HG03342 (cell line): ENCODE measurements around the gene PLEKHG4B.
"Not testable (repeated sequence)": the region's sequence is repeated elsewhere in the genome, so short reads cannot be mapped to it uniquely, and the experiment has no call there.

Source experiments
- ATAC-seq: cut with Tn5 transposase; IDR thresholded peaks from one replicate; pipeline ENCODE4 v1.9.1; 2021; ENCODE audit warnings: mild to moderate bottlenecking, moderate library complexity; ENCODE audit not compliant: unreplicated experiment

Gene PLEKHG4B

GRCh38 chr5:186091-187041, 94.4 kb downstream of the PLEKHG4B start:
- ATAC-seq: no peak

GRCh38 chr5:187042-187431, 95.1 kb downstream of the PLEKHG4B start:
- no peak for ATAC-seq

DNA sequence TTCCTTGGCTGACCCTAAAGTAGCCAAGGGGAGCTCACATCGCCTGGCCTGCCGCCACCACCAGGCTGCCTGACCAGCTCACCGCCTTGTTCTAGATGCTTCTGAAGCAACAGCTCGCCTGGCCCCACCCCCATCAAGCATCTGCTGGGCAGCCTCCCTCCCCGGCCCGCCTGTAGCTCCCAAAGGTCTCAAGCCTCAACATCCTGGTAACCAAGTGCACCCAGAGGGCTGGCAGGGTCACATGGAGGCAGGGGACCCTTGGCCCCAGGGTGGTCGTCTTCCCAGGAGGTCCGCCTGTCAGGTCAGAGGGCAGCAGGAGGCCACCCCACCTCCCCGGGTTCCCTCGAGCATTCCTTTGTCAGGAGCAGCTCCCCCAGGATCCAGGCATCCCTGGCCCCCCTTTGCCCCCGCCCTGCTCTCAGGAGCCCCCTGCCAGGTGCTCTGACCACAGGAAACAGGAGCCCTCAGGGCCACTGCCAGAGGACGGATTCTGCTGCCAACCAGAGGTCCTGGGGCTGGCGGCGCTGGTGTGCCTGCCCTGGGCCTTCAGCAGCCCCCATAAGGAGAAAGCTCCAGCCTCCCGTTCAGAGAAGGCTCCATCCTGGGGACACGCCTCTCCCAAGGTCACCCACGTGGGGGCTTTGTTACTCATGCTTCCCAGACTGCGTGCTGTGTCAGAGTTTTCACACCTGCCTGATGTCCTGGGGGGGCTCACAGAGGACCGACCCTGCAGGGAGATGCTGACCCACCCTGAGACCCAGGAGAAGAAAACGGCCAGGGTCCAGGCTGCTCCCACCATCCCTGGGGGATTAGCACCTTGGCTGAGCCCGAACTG, 95.9 kb downstream of the PLEKHG4B start:
- no peak for ATAC-seq

DNA sequence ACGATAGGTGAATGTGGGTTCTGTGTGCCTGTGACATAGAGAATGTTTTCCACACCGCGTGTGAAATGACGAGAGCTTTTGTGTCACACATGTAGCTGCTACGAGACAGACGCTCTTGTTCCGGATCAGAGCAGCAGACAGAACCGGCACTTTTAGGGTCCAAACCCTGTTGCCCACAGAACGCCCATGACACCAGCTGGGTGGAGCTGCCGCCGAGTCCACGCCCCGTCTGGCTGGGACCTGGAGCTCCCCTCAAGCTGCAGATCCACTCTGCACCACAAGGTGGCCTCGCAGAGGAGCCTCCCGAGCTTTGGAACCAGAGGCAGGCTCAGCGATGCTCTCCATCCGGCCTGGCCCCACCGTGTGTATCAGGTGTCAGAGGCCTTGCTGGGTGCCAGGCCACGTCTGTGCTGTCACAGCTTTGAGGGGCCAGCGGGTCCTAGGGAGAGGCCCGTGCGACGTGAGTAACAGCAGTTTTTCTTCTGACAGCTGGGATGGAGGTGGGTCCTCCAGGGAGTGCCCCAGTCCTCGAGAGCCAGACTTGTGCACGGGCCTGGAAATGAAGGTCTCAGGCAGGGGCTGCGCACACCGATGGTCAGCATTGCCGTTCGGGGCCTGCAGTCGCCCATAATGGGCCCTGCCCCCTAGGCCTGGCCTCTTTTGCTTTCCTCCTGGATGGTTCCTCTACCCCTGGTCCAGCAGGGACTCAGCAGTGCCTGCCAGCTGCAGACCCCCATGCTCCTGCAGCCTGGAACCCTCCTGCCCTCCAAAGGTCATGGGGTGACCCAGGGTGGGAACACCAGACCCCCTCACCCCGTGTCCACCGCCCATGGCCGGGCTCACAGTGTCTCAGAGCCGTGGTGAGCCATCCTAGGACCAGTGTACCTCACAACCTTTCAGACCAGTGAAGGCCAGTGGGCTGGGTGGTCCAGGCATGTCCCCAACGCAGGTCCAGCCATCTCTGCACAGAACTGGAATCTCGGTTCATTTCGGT, 96.8 kb downstream of the PLEKHG4B start:
- ATAC-seq: peak; percentile 84

- no peak for ATAC-seq
Measured at GRCh38 chr5:189486-189885, 97.5 kb downstream of the PLEKHG4B start.

- ATAC-seq: no peak
Measured at GRCh38 chr5:189976-190365, 98.0 kb downstream of the PLEKHG4B start.

- ATAC-seq: no peak
Measured at GRCh38 chr5:190366-191035, 98.5 kb downstream of the PLEKHG4B start.

- no peak for ATAC-seq
Measured at GRCh38 chr5:191036-191948, 99.3 kb downstream of the PLEKHG4B start, which contains the start of gene LRRC14B. LRRC14B (plus strand) TSS chr5:191495; CDS start chr5:191539, 44 bp downstream.

DNA sequence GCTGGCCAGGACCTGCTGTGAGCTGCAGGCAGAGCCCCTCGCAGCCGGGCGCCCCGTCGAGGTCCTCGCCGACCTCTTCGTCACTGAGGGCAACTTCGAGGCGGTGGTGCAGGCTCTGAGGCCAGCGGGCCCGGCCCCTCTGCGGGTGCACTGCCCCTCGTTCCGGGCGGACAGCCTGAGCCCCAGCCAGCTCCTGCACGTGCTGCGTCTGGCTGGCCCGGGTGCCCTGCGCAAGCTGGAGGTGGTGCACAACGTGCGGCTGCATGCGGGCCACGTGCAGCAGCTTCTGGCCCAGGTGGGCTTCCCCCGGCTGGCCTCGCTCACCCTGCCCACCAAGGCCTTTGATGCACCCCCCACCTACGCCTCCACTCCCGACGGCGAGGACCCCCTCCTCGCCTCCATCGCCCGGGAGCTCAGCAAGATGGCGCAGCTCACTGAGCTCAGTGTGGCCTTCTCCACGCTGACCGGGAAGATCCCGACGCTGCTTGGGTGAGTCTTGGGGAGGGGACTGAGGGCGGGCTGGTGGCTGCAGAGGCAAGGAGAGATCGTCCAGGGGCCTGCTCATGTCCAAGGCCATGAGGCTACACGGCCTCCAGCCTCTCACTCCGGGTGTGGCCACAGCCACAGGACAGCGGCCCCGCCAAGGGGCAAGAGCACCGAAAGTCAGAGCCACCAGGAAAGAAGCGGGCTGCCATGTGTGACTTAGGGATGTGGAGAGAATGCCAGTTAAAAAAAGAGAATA, 100.2 kb downstream of the PLEKHG4B start:
- no peak for ATAC-seq

DNA sequence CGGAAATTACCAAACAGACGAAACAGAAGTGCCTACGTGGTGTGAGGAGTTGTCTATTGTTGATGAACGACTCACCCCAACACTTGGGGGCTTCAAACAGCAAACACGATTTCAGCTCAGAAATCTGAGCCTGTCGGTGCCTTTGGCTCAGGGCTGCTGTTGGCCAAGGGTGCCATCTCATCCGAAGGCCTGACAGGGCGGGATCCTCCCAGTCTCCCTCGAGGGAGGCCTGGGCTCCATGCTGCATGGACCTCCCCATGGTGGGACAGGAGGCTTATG, 100.7 kb downstream of the PLEKHG4B start:
- ATAC-seq: no peak

DNA sequence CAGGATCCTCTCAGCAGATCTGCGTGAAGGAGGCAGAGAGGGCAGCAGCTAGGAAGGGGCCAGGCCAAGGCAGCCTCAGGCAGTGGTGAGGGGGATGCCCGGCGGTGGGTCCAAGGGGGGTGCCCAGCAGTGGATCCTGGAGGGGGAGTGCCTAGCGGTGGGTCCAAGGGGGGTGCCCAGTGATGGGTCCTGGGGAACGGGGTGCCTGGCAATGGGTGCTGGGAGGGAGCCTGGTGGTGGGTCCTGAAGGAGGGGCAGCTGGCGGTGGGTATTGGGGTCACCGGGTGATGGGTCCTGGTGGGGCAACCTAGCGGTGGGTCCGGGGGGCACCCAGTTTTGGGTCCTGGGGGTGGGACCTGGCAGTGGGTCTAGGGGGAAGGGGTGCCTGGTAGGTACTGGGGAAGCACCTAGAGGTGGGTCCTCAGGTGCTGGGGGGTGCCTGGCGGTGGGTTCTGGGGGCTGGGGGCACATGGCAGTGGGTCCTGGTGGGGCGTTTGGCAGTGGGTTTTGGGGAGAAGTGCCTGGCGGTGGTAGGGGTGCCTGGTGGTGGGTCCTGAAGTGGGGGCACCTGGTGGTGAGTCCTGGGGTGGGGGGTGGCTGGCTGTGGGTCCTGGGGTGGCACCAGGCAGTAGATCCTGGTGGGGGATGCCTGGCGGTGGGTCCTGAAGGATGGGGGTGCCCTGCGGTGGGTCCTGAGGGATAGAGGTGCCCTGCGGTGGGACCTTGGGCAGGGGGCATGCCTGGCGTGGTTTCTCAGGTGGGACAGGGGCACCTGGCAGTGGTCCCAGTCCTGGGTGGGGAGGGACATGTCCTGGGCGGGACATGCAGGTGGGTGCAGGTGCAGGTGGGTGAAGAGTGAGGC, 101.2 kb downstream of the PLEKHG4B start:
- no peak for ATAC-seq

- ATAC-seq: no peak
Measured at GRCh38 chr5:194102-194501, 102.1 kb downstream of the PLEKHG4B start.

GRCh38 chr5:194603-195209, 102.7 kb downstream of the PLEKHG4B start:
- ATAC-seq: no peak

- no peak for ATAC-seq
Measured at GRCh38 chr5:195401-196160, 103.6 kb downstream of the PLEKHG4B start.

- no peak for ATAC-seq
Measured at GRCh38 chr5:196350-196749, 104.4 kb downstream of the PLEKHG4B start.

DNA sequence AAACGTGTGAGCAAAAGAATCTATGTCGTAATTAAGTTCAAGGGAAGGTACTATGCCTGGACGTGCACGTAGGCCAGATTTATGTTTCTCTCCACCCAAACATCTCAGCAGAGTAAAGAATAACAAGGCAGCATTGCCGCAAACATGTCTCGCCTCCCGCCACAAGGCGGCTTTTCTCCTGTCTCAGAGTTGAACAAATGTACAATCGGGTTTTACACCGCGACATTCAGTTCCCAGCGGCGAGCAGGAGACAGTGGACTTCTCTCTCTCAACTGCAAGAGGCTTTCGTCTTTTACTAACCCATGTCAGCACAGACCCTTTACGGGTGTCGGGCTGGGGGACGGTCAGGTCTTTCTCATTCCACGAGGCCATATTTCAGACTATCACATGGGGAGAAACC, 105.1 kb downstream of the PLEKHG4B start:
- ATAC-seq: not testable (repeated sequence)
